ENCODE results near the gene DENND5B.
"Not testable (repeated sequence)": the region's sequence is repeated elsewhere in the genome, so short reads cannot be mapped to it uniquely, and the experiment has no call there.

Gene DENND5B

GRCh38 chr12:31507966-31508365 lies 83.0 kb downstream of the DENND5B start:
- H3K4me3 Mint-ChIP-seq: no peak overlapping the region
- peaks cover 1% of the 10 kb centered on the region for H3K27me3 Mint-ChIP-seq
- no peaks in the 10 kb centered on the region for H3K4me1 Mint-ChIP-seq
- no peaks in the 10 kb centered on the region for H3K9me3 Mint-ChIP-seq
- peaks cover 2% of the 10 kb centered on the region for H3K36me3 Mint-ChIP-seq
- H3K27ac Mint-ChIP-seq: no peak overlapping the region

GRCh38 chr12:31506515-31507306 lies 84.2 kb downstream of the DENND5B start:
- Mint-ChIP-seq H3K36me3 (peaks cover 2% of the 10 kb centered on the region), H3K4me3 (no peak overlapping the region), H3K9me3 (no peaks in the 10 kb centered on the region), H3K4me1 (no peaks in the 10 kb centered on the region), H3K27ac (no peak overlapping the region), H3K27me3 (peaks cover 1% of the 10 kb centered on the region)

GRCh38 chr12:31504625-31505222 lies 86.2 kb downstream of the DENND5B start:
- Mint-ChIP-seq H3K4me1 (no peaks in the 10 kb centered on the region), H3K9me3 (no peaks in the 10 kb centered on the region), H3K4me3 (no peak overlapping the region), H3K27ac (no peak overlapping the region), H3K27me3 (peaks cover 1% of the 10 kb centered on the region), H3K36me3 (peaks cover 2% of the 10 kb centered on the region)

GRCh38 chr12:31501014-31501413 lies 89.9 kb downstream of the DENND5B start:
- H3K4me1 Mint-ChIP-seq, H3K4me3 Mint-ChIP-seq, H3K27me3 Mint-ChIP-seq, H3K36me3 Mint-ChIP-seq, H3K27ac Mint-ChIP-seq, H3K9me3 Mint-ChIP-seq: not testable (repeated sequence)

GRCh38 chr12:31499567-31499966 lies 91.4 kb downstream of the DENND5B start:
- H3K9me3 Mint-ChIP-seq: no peaks in the 10 kb centered on the region
- no peak overlapping the region for H3K4me3 Mint-ChIP-seq
- H3K27ac Mint-ChIP-seq: no peak overlapping the region
- no peaks in the 10 kb centered on the region for H3K36me3 Mint-ChIP-seq
- peaks cover 3% of the 10 kb centered on the region for H3K27me3 Mint-ChIP-seq
- H3K4me1 Mint-ChIP-seq: no peaks in the 10 kb centered on the region

- no peaks in the 10 kb centered on the region for H3K9me3 Mint-ChIP-seq
- H3K27me3 Mint-ChIP-seq: peaks cover 3% of the 10 kb centered on the region
- H3K4me3 Mint-ChIP-seq: no peak overlapping the region
- no peaks in the 10 kb centered on the region for H3K4me1 Mint-ChIP-seq
- H3K27ac Mint-ChIP-seq: no peak overlapping the region
- H3K36me3 Mint-ChIP-seq: no peaks in the 10 kb centered on the region
Observed at GRCh38 chr12:31498424-31498823, 92.5 kb downstream of the DENND5B start.

- H3K36me3 Mint-ChIP-seq: no peaks in the 10 kb centered on the region
- H3K4me3 Mint-ChIP-seq: no peak overlapping the region
- no peak overlapping the region for H3K27ac Mint-ChIP-seq
- no peaks in the 10 kb centered on the region for H3K9me3 Mint-ChIP-seq
- no peaks in the 10 kb centered on the region for H3K4me1 Mint-ChIP-seq
- peaks cover 3% of the 10 kb centered on the region for H3K27me3 Mint-ChIP-seq
Observed at GRCh38 chr12:31496257-31496656, 94.7 kb downstream of the DENND5B start.

GRCh38 chr12:31494455-31494854 lies 96.5 kb downstream of the DENND5B start:
- Mint-ChIP-seq H3K27ac (no peak overlapping the region), H3K27me3 (peaks cover 9% of the 10 kb centered on the region), H3K4me3 (no peak overlapping the region), H3K9me3 (no peaks in the 10 kb centered on the region), H3K4me1 (no peaks in the 10 kb centered on the region), H3K36me3 (no peaks in the 10 kb centered on the region)

- no peaks in the 10 kb centered on the region for H3K4me1 Mint-ChIP-seq
Observed at GRCh38 chr12:31492599-31493196, 98.2 kb downstream of the DENND5B start.

GRCh38 chr12:31491841-31492598 lies 98.9 kb downstream of the DENND5B start:
- H3K9me3 Mint-ChIP-seq: no peaks in the 10 kb centered on the region
- no peaks in the 10 kb centered on the region for H3K36me3 Mint-ChIP-seq
- peaks cover 7% of the 10 kb centered on the region for H3K27me3 Mint-ChIP-seq
- H3K27ac Mint-ChIP-seq: no peak overlapping the region
- H3K4me1 Mint-ChIP-seq: no peaks in the 10 kb centered on the region
- no peak overlapping the region for H3K4me3 Mint-ChIP-seq

More at GRCh38 chr12:31492599-31493196, 98.2 kb downstream of the DENND5B start:
- H3K27ac Mint-ChIP-seq: no peak overlapping the region
- no peak overlapping the region for H3K4me3 Mint-ChIP-seq
- H3K27me3 Mint-ChIP-seq: peaks cover 7% of the 10 kb centered on the region
- no peaks in the 10 kb centered on the region for H3K9me3 Mint-ChIP-seq
- no peaks in the 10 kb centered on the region for H3K36me3 Mint-ChIP-seq

GRCh38 chr12:31491241-31491794 lies 99.6 kb downstream of the DENND5B start:
- Mint-ChIP-seq H3K27me3 (peaks cover 6% of the 10 kb centered on the region), H3K4me3 (no peak overlapping the region), H3K27ac (no peak overlapping the region)

GRCh38 chr12:31488737-31489338 lies 102.1 kb downstream of the DENND5B start:
- peaks cover 6% of the 10 kb centered on the region for H3K27me3 Mint-ChIP-seq
- H3K9me3 Mint-ChIP-seq: no peaks in the 10 kb centered on the region
- no peaks in the 10 kb centered on the region for H3K4me1 Mint-ChIP-seq
- no peak overlapping the region for H3K27ac Mint-ChIP-seq
- no peak overlapping the region for H3K4me3 Mint-ChIP-seq
- no peaks in the 10 kb centered on the region for H3K36me3 Mint-ChIP-seq

More at GRCh38 chr12:31491241-31491794, 99.6 kb downstream of the DENND5B start:
- Mint-ChIP-seq H3K36me3 (no peaks in the 10 kb centered on the region), H3K4me1 (no peaks in the 10 kb centered on the region), H3K9me3 (no peaks in the 10 kb centered on the region)

GRCh38 chr12:31485571-31485970 lies 105.4 kb downstream of the DENND5B start:
- H3K4me1 Mint-ChIP-seq: no peaks in the 10 kb centered on the region
- no peak overlapping the region for H3K27ac Mint-ChIP-seq
- H3K4me3 Mint-ChIP-seq: no peak overlapping the region
- no peaks in the 10 kb centered on the region for H3K36me3 Mint-ChIP-seq
- H3K27me3 Mint-ChIP-seq: peaks cover 5% of the 10 kb centered on the region
- H3K9me3 Mint-ChIP-seq: no peaks in the 10 kb centered on the region

- H3K9me3 Mint-ChIP-seq: no peaks in the 10 kb centered on the region
- no peak overlapping the region for H3K4me3 Mint-ChIP-seq
- H3K36me3 Mint-ChIP-seq: no peaks in the 10 kb centered on the region
- no peaks in the 10 kb centered on the region for H3K27me3 Mint-ChIP-seq
- H3K27ac Mint-ChIP-seq: no peak overlapping the region
- H3K4me1 Mint-ChIP-seq: no peaks in the 10 kb centered on the region
Observed at GRCh38 chr12:31482816-31483215, 108.1 kb downstream of the DENND5B start.

GRCh38 chr12:31481415-31481814 lies 109.5 kb downstream of the DENND5B start:
- Mint-ChIP-seq H3K9me3 (no peaks in the 10 kb centered on the region), H3K27me3 (no peaks in the 10 kb centered on the region), H3K4me1 (no peaks in the 10 kb centered on the region), H3K36me3 (no peaks in the 10 kb centered on the region), H3K4me3 (no peak overlapping the region), H3K27ac (no peak overlapping the region)
